Ishikawa (cell line): ENCODE measurements around the gene SOCS1.

Experiments
- CEBPB ChIP-seq: IDR thresholded peaks from 2 replicates; pipeline ENCODE4 v1.6.1; 2012
- CREB1 ChIP-seq: IDR thresholded peaks from 2 replicates; pipeline ENCODE4 v1.6.1; 2012; ENCODE audit warnings: low read depth
- EGR1 ChIP-seq: IDR thresholded peaks from 2 replicates; pipeline ENCODE4 v1.6.1; 2012
- EP300 ChIP-seq: IDR thresholded peaks from 2 replicates; pipeline ENCODE4 v1.6.1; 2012; ENCODE audit warnings: borderline replicate concordance
- FOXM1 ChIP-seq: IDR thresholded peaks from 2 replicates; pipeline ENCODE4 v1.6.1; 2012; ENCODE audit warnings: low read depth, borderline replicate concordance
- MAX ChIP-seq: IDR thresholded peaks from 2 replicates; pipeline ENCODE4 v1.6.1; 2012
- NFIC ChIP-seq: IDR thresholded peaks from 2 replicates; pipeline ENCODE4 v1.6.1; 2012
- RAD21 ChIP-seq: IDR thresholded peaks from 2 replicates; pipeline ENCODE4 v1.6.1; 2012; ENCODE audit warnings: low read depth
- REST ChIP-seq: IDR thresholded peaks from 2 replicates; pipeline ENCODE4 v1.6.1; 2012; ENCODE audit warnings: low read depth, mild to moderate bottlenecking
- TAF1 ChIP-seq: IDR thresholded peaks from 2 replicates; pipeline ENCODE4 v1.6.1; 2012; ENCODE audit warnings: low read depth, mild to moderate bottlenecking
- TCF12 ChIP-seq: IDR thresholded peaks from 2 replicates; pipeline ENCODE4 v1.6.1; 2012; ENCODE audit warnings: low read depth
- TEAD4 ChIP-seq: IDR thresholded peaks from 2 replicates; pipeline ENCODE4 v1.6.1; 2012
- YY1 ChIP-seq: IDR thresholded peaks from 2 replicates; pipeline ENCODE4 v1.6.1; 2012; ENCODE audit warnings: low read depth
- ZBTB7A ChIP-seq: IDR thresholded peaks from 2 replicates; pipeline ENCODE4 v1.6.1; 2012; ENCODE audit warnings: low read depth
- TF ChIP-seq, protein P1 (sequence below): IDR thresholded peaks from 2 replicates; pipeline ENCODE4 v1.6.1; 2012

The SOCS1 gene

GRCh38 chr16:11264155-11264832 lies 8.3 kb upstream of the SOCS1 start:
- TF ChIP-seq FOXM1 (no peak), TAF1 (no peak), NFIC (no peak), EP300 (no peak), TCF12 (no peak), EGR1 (no peak), CREB1 (no peak), RAD21 (no peak), ZBTB7A (no peak), REST (no peak), CEBPB (no peak), TEAD4 (no peak), MAX (no peak), YY1 (no peak)
- TF ChIP-seq, protein P1, sequence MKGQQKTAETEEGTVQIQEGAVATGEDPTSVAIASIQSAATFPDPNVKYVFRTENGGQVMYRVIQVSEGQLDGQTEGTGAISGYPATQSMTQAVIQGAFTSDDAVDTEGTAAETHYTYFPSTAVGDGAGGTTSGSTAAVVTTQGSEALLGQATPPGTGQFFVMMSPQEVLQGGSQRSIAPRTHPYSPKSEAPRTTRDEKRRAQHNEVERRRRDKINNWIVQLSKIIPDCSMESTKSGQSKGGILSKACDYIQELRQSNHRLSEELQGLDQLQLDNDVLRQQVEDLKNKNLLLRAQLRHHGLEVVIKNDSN: no peak

GRCh38 chr16:11263737-11264136 lies 7.7 kb upstream of the SOCS1 start:
- TF ChIP-seq TEAD4 (no peak), TAF1 (no peak), EGR1 (no peak), EP300 (no peak), NFIC (no peak), REST (no peak), TCF12 (no peak), RAD21 (no peak), ZBTB7A (no peak), CREB1 (no peak), FOXM1 (no peak)
- TF ChIP-seq, protein P1: no peak

GRCh38 chr16:11262915-11263314 lies 6.9 kb upstream of the SOCS1 start:
- TF ChIP-seq TAF1 (no peak), MAX (no peak), REST (no peak), EGR1 (no peak), TCF12 (no peak), RAD21 (no peak), TEAD4 (no peak), CREB1 (no peak), EP300 (no peak), CEBPB (no peak), ZBTB7A (no peak), NFIC (no peak), FOXM1 (no peak), YY1 (no peak)
- TF ChIP-seq, protein P1: no peak

DNA sequence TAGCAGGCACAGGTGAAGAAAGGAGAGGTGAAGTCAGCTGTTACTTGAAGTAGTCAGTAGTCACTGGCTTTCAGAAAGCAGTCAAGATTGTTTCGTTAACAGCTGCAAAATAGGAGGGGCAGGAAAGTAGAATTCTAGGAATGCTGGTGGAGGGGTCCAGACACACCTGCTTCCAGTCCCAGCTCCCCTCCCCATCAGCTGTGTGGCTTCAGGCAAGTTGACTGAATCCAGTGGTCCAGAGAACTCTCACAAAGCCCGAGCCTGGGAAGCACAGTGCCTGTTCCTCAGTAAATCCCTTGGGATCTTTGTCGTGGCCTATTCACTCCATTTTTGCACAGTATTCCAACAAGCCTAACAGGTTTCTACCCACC lies 4.6 kb upstream of the SOCS1 start:
- TF ChIP-seq TEAD4 (no peak), TAF1 (no peak), FOXM1 (no peak), NFIC (no peak), ZBTB7A (no peak), YY1 (no peak), CEBPB (no peak), CREB1 (no peak), EP300 (no peak), RAD21 (no peak), REST (no peak)
- TF ChIP-seq, protein P1: no peak
